ENCODE data around the gene CAMK1D.
"Not testable (repeated sequence)": the region's sequence is repeated elsewhere in the genome, so short reads cannot be mapped to it uniquely, and the experiment has no call there.

CAMK1D gene

GRCh38 chr10:12742771-12743170 lies 393.4 kb downstream of the CAMK1D start:
- DNase-seq (ENCODE audit: low read depth in 1 of 2, low spot score in 1 of 2): no peak

GRCh38 chr10:12743466-12743865 lies 394.1 kb downstream of the CAMK1D start:
- not testable (repeated sequence) for DNase-seq (ENCODE audit: low read depth in 1 of 2, low spot score in 1 of 2)

DNA sequence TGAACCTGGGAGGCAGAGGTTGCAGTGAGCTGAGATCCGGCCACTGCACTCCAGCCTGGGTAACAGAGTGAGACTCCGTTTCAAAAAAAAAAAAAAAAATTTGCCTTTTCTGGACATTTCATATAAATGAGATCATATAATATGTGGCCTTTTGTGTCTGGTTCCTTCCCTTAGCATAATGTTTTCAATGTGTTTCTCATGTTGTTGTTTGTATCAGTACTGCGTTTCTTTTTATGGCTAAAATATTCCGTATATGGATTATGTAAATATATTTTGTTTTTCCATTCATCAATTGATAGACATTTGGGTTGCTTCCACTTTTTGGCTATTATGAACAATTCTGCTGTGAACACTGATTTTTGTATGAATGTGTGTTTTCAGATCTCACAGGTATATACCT lies 394.6 kb downstream of the CAMK1D start:
- no peak for DNase-seq (ENCODE audit: low read depth in 1 of 2, low spot score in 1 of 2)

GRCh38 chr10:12748186-12748585 lies 398.8 kb downstream of the CAMK1D start:
- DNase-seq (ENCODE audit: low read depth in 1 of 2, low spot score in 1 of 2): no peak

DNA sequence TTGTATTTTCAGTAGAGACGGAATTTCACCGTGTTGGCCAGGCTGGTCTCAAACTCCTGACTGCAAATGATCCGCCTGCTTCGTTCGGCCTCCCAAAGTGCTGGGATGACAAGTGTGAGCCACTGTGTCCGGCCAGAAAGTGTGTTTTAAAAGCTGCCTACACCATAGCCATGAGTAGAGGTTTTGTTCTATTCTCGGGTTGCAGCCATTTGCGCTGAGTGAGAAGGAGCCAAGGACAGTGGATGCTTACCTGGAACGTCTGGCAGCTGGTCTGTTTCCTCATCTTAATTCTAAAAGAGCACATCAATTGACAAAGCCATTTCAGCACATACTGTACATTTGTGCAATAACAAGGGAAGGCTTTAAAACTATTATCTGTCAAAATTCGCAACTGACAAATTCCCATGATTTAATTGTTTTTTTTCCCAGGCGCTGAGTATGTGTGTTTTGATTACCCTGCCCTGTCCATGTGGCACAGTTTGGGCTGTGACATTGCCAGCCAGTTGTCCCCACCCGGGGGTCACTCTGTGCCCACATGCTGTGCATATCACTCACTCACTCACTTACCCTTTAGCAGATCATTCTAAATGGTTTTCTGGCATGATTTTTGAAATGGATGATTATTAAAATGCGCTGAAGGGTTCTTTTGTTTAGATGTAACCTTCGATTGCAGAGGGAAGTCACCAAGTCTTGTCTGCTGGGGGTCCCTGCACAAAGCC lies 400.6 kb downstream of the CAMK1D start:
- no peak for DNase-seq (ENCODE audit: low read depth in 1 of 2, low spot score in 1 of 2)

GRCh38 chr10:12750526-12751201 lies 401.3 kb downstream of the CAMK1D start:
- DNase-seq (ENCODE audit: low read depth in 1 of 2, low spot score in 1 of 2): no peak

DNA sequence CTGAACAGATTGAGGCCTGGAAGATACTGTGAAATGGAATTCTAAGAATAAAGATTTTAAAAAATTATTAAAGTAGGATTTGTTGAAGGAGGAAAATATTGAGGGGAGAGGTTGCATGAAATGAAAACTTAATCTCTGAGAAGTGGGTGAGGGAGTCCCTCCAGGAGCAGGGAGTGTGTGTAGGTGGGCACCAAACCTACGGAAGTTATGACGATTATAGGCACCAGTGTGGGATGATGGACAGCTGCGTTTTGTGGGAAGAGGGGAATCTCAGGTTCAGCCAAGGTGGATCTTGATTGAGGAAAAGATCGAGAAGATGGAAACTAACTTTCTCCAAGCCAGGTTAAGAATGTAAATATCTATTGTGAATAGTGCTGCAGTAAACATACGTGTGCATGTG lies 405.7 kb downstream of the CAMK1D start:
- no peak for DNase-seq (ENCODE audit: low read depth in 1 of 2, low spot score in 1 of 2)

GRCh38 chr10:12757351-12757750 lies 408.0 kb downstream of the CAMK1D start:
- DNase-seq (ENCODE audit: low read depth in 1 of 2, low spot score in 1 of 2): no peak

DNA sequence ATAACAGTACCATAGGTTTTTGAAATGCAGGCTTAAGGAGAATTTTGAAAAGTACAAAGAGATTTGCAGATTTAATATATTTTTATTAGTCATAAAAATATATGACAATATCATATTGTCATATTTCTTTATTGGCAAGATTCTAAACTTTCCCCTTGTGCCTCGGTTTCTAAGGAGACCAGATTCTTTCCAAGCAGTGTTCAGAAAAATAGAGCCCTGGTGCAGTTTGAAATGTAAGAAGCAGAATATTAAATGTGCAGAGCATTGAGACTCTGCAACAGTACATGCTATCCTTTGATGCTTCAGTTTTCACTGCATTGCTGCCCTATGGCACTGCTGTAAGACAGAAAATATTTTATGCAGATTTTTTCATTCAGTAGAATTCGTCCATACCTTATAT lies 408.9 kb downstream of the CAMK1D start:
- no peak for DNase-seq (ENCODE audit: low read depth in 1 of 2, low spot score in 1 of 2)

GRCh38 chr10:12766223-12766622 lies 416.9 kb downstream of the CAMK1D start:
- DNase-seq (ENCODE audit: low read depth in 1 of 2, low spot score in 1 of 2): no peak

DNA sequence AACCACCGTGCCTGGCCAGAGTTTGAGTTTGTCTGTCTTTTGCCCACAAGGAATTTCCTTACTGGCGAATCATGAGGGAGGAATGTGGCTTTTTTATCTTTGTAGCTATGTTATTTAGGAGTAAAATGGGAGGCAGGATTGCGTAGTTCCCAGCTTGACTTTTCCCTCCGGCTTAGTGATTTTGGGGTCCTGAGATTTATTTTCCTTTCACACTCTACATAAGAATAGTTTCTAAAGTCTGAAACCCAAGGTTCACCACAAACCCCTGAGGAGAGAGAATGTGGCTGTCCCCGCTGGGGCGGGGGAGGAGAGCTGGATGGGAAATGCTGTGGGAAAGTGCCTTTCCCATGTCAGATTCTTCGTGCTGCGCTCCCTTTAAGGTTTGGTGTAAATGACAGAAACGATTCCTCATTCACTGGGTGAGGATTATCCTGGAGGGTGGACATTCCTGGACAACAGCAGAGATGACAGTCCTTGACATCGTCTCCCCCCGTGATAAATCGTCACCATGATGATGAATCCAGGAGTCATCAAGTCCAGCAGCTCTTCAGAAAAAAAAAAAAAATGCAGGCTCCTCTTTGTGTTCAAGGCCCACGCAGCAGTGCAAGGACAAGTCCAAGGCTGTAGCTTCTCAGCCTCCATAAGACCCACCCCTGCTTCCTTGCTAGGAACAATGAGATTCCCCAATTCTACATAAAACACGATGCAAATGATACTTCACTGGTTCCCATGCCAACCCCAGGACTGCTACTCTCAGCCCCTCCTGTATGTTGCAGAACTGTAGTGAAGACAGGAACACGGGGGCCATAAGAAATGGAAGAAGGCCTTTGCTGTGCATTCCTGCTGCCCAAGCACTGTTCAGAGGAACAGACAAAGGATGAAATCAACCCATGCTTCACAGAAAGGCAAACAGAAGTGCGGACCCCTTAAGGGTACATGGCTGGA lies 419.1 kb downstream of the CAMK1D start:
- DNase-seq (ENCODE audit: low read depth in 1 of 2, low spot score in 1 of 2): no peak

DNA sequence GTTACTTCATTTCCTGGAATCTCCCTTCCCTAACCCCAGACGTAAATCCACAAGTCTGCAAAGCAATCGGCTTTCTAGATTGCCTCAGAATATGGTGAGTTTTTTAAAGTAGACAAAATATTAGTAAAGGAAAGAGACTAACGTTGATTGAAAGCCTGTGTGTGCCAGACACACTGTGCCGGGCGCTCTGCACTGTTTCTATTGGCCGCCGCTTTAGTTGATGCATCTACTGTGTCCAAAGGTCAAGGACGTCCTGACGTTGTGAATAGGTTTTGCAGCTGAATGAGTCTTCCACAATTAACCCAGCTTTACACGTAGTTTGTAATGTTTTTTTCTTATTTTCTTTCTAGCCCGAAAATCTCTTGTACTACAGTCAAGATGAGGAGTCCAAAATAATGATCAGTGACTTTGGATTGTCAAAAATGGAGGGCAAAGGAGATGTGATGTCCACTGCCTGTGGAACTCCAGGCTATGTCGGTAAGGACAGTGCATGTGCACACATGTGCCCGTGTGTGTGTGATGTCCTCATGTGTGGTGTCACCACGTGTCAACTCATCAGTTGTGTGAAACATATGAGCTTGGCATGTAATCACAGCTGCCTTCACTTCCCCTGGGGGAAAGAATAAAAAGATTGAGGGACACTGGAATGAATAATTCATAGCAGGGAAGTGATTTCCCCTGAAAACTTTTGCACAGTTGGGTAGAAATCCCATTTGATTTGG lies 420.1 kb downstream of the CAMK1D start:
- no peak for DNase-seq (ENCODE audit: low read depth in 1 of 2, low spot score in 1 of 2)

GRCh38 chr10:12771981-12772760 lies 422.8 kb downstream of the CAMK1D start:
- no peak for DNase-seq (ENCODE audit: low read depth in 1 of 2, low spot score in 1 of 2)

DNA sequence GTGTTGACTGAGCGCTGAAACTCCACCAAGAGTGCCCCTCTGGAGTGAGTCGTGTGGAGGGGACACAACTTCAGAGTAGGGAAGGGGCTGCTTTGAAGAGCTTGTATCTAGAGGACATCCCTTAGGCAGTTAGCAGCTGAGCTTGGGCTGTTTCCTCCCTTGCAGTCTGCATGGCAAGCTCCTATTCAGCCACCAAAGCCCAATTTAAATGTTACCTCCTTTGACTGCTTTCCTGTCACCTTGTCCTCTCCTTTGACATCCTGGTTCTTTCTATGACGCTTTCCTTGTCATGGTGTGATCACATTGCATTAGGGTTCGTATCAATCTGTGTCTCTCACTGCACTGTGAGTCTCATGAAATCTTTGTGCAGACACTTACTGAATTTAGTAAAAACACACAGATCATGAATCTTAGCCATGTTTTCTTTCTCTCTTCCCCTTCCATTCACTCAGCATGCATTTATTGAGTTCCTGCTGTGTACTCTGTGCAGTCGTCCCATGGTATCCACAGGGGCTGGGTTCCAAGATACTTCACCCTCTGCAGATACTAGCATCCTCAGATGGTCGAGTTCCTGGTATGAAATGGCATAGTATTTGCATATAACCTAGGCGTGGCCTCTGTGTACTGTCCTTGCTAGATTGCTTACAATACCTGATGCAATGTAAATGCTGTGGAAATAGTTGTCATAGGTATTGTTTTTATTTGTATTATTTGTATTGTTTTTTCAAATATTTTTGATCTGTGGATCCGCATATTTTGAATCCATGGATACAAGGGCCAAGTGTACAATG lies 423.6 kb downstream of the CAMK1D start:
- DNase-seq (ENCODE audit: low read depth in 1 of 2, low spot score in 1 of 2): no peak

- DNase-seq (ENCODE audit: low read depth in 1 of 2, low spot score in 1 of 2): no peak
These were observed 425.0 kb downstream of the CAMK1D start for GRCh38 chr10:12774204-12774894.

DNA sequence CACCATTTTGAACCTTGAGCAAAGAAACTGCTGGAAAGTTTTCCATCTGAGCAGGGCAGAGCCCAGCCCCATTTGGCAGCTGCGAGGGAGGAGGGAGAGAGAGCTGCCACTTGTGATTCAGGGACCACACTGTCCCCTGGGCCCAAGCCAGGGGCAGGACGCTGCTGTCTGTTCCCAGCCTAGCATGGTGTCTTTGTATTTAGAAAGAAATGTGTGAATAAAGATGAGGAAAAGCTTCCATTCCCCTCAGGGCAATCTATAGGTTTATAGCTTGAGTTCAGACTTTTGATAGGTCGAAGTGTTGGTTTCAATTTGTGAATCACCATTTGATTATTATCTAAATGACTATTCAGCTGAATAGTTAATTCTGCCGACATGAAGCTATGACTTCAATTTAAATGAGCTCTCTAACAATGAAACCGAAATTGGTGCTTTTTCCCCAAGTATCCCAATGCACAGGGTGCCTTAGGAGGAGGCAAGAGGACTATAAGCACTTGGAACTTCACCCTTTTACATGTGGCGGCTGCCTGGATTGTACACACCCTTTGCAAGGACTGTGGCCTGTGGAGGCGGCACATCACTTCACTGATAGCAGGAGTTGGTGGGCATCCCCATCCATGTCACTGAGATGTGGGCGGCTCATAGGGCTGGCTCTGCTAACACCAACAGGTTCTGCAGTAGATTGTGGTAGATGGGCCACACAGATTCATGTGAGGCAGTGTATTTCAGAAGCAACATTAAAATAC lies 428.7 kb downstream of the CAMK1D start:
- no peak for DNase-seq (ENCODE audit: low read depth in 1 of 2, low spot score in 1 of 2)

DNA sequence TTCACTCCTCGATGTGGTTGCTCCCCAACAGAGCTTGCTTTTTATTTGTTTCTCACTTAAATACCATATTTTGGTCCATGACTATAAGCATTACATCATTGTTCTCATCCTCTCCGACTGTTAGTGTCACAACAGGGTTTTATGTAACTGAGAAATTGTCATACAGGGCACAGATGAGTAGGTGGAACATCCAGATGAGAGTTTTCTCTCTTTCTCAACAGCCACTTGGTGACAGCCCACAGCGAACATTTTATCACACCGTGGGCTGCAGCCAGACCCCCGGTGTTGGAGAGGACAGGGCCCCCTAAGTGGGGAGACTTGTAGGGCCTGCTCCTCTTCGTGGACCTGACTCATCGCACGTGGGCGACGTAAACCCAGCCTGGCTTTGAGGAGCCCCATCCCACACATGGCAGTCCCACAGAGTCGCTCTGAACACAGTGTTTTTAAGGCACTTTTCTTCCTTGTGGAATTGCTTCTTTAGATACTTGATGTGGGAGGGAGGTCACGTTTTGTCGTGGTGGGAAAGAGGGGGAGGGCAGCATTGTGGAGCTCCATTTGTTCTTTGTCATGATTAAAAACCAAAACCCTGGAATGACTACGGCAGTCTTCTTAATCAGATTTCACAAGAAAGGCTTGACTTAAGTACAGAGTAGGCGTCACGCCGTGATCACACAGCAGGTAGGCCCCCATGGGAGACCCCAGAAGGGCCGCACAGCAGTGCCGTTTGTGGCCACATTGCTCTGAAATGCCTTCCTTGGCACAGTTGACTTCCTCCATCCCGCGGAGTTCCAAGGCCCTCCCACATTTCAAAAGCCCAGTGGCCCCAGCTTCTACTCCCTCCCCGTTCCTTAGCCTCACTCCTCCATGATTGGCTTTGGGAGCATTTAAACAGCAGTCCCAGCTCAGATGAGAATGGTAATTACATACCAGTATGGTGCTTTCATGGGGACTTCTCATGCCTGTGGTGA lies 431.6 kb downstream of the CAMK1D start:
- DNase-seq (ENCODE audit: low read depth in 1 of 2, low spot score in 1 of 2): no peak

All from activated CD4-positive, alpha-beta T cell treated with anti-CD3 and anti-CD28 coated beads, Interleukin-2, amount 50 U/mL, for 24 hours (primary cell).